ENCODE measurements around the gene ZFYVE26.

GRCh38 chr14:67698179-67698578 is 118.2 kb downstream of the ZFYVE26 start:
- TF ChIP-seq POLR2A (IDR thresholded peaks at IDR 0.05; ENCODE audit: low read length) (no peak), GATA1 (IDR thresholded peaks at IDR 0.05; ENCODE audit: low read depth, low read length) (no peak)

All from erythroblast (primary cell).